NT2/D1 (cell line): ENCODE results near the gene UNG.

Experiments
- DNase-seq: peaks from one replicate; pipeline ENCODE4 v3.0.0-alpha.2; 2011; ENCODE audit warnings: low read depth, low spot score
- H3K27me3 ChIP-seq: 2 replicates; pipeline ENCODE4 v1.6.0; 2011; ENCODE audit warnings: mild to moderate bottlenecking; ENCODE audit not compliant: insufficient read length, insufficient read depth
- H3K36me3 ChIP-seq: 2 replicates; pipeline ENCODE4 v1.6.1; 2011; ENCODE audit warnings: mild to moderate bottlenecking, low read length, mixed read lengths; ENCODE audit not compliant: insufficient read depth, insufficient read length
- H3K4me1 ChIP-seq: 2 replicates; pipeline ENCODE4 v1.5.1; 2011; ENCODE audit not compliant: insufficient read depth, insufficient read length
- H3K4me3 ChIP-seq: 2 replicates; pipeline ENCODE4 v1.5.1; 2011; ENCODE audit warnings: low read depth; ENCODE audit not compliant: insufficient read length
- H3K9ac ChIP-seq: 2 replicates; pipeline ENCODE4 v1.6.0; 2011; ENCODE audit warnings: low read depth; ENCODE audit not compliant: insufficient read length
- H3K9me3 ChIP-seq: 2 replicates; pipeline ENCODE4 v1.5.1; 2011; ENCODE audit warnings: mild to moderate bottlenecking, low read length; ENCODE audit not compliant: insufficient read depth
- SUZ12 ChIP-seq: IDR thresholded peaks from 2 replicates; pipeline ENCODE4 v1.6.1; 2011; ENCODE audit not compliant: insufficient read length, insufficient read depth; ENCODE audit errors: extremely low read depth
- YY1 ChIP-seq: IDR thresholded peaks from 2 replicates; pipeline ENCODE4 v1.6.1; 2011; ENCODE audit not compliant: insufficient read length, insufficient read depth
- ZNF274 ChIP-seq: IDR thresholded peaks from 2 replicates; pipeline ENCODE4 v1.6.1; 2011; ENCODE audit warnings: mild to moderate bottlenecking, low read depth, low read length

Gene UNG

DNA sequence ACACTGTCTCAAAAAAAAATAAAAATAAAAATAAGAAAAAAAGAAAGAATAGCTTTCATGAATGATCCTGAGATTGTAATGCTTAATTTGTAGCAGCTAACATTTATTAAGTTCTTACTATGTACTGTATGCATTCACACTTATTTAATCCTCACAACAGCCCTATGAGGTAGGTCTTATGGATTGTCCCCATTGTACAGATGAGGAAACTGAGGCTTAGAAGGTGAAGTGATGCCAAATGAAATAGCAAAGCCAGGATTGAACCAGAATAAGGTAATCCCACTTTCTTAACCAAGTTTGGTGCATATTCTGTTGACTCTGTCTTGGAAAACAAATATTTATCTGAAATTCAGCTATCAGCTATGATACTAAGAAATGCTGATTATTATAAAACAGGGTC, 42.9 kb upstream of the UNG start:
- no peak overlapping the region for H3K9ac ChIP-seq
- H3K4me3 ChIP-seq, result no peak overlapping the region
- H3K9me3 ChIP-seq, result no peaks in the 10 kb centered on the region
- no peaks in the 10 kb centered on the region for H3K27me3 ChIP-seq
- H3K36me3 ChIP-seq, result peaks cover 6% of the 10 kb centered on the region
- no peaks in the 10 kb centered on the region for H3K4me1 ChIP-seq
- no peak for DNase-seq
- no peak for TF ChIP-seq ZNF274
- no peak for TF ChIP-seq SUZ12
- no peak for TF ChIP-seq YY1

DNA sequence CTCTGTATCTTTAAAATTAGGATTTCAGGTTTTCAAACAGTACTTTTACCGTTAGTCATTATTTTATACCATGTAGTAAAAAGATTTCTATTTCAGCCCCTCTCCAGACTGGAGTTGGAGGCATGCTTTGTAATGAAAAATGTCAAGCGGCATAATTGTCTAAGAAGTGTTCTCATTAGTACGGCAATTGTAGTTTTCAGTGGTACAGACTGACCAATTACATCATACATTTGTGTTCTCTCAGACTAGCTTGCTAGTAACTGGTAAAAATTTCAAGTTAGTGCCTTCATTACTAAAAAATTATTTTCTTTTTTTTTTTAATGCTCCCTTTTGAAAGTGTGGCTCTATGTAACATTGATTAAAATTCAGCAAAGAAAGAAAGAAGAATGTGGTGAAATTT, 40.5 kb upstream of the UNG start:
- Histone ChIP-seq H3K4me1 (no peaks in the 10 kb centered on the region), H3K9ac (no peak overlapping the region), H3K27me3 (no peaks in the 10 kb centered on the region), H3K4me3 (no peak overlapping the region), H3K36me3 (peaks cover 6% of the 10 kb centered on the region), H3K9me3 (no peaks in the 10 kb centered on the region)
- TF ChIP-seq YY1, result no peak
- TF ChIP-seq SUZ12, result no peak
- no peak for TF ChIP-seq ZNF274
- no peak for DNase-seq

DNA sequence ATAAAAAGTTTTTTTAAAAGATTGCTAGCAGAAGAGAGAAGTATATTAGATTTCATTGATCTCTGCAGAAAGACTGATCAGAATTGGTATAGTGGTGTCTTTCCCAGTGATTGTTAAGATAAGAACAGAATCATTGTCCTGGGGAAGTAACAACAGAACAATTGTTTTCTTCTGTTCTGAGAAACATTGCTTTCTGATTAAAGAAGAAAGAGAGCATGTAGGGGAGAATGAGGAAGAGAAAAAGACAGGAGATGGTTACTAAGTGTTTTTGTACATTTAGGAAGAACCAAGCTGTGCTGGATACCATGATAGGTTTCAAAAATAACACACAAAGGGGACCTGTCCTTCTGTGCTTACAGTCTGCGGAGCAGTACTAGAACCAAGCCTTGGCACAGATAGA, 40.0 kb upstream of the UNG start:
- no peak for DNase-seq
- Histone ChIP-seq H3K4me1 (no peaks in the 10 kb centered on the region), H3K9ac (no peak overlapping the region), H3K9me3 (no peaks in the 10 kb centered on the region), H3K36me3 (peaks cover 6% of the 10 kb centered on the region), H3K27me3 (no peaks in the 10 kb centered on the region), H3K4me3 (no peak overlapping the region)
- TF ChIP-seq YY1 (no peak), SUZ12 (no peak), ZNF274 (no peak)

DNA sequence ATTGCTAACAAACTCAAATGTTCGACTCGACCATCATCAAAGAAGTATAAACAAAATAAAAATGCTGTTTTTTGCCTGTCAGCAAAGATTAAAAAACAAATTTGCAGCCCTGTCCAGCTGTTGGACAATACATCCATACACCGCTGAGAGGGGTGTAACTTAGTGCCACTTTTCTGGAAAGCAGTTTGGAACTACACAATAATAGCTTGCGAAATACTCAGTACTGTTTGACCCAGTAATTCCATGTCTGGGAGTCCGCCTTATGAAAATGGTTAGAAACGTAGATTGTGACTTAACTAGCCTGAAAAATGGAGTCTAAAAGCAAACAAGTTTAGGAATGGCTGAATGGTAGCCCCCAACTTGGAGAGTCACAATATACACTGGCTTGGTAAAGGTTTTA, 38.6 kb upstream of the UNG start:
- peaks cover 6% of the 10 kb centered on the region; the same call in 1 of the 2 replicates for H3K9me3 ChIP-seq
- no peak for DNase-seq
- no peaks in the 10 kb centered on the region for H3K4me1 ChIP-seq
- no peak overlapping the region for H3K4me3 ChIP-seq
- H3K36me3 ChIP-seq, result peaks cover 6% of the 10 kb centered on the region
- no peaks in the 10 kb centered on the region for H3K27me3 ChIP-seq
- no peak overlapping the region for H3K9ac ChIP-seq
- no peak for TF ChIP-seq ZNF274
- no peak for TF ChIP-seq SUZ12
- TF ChIP-seq YY1, result no peak

DNA sequence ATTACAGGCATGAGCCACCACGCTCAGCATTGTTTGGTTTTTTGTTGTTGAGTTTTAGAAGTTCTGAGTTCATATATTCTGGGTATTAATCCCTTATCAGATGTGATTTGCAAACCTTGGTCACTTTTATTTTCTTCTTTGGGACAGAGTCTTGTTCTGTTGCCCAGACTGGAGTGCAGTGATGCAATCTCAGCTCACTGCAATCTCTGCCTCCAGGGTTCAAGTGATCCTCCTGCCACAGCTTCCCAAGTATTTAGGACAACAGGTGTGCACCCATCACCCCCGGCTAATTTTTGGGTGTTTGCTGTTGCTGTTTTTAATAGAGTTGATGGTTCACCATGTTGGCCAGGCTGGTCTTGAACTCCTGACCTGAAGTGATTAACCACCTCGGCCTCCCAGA, 33.3 kb upstream of the UNG start:
- no peak for DNase-seq
- H3K4me1 ChIP-seq, result no peaks in the 10 kb centered on the region
- peaks cover 6% of the 10 kb centered on the region; the same call in 1 of the 2 replicates for H3K9me3 ChIP-seq
- no peaks in the 10 kb centered on the region for H3K27me3 ChIP-seq
- no peak overlapping the region for H3K4me3 ChIP-seq
- TF ChIP-seq ZNF274 (no peak), SUZ12 (no peak), YY1 (no peak)
- H3K36me3 ChIP-seq, result peaks cover 15% of the 10 kb centered on the region
- no peak overlapping the region for H3K9ac ChIP-seq

DNA sequence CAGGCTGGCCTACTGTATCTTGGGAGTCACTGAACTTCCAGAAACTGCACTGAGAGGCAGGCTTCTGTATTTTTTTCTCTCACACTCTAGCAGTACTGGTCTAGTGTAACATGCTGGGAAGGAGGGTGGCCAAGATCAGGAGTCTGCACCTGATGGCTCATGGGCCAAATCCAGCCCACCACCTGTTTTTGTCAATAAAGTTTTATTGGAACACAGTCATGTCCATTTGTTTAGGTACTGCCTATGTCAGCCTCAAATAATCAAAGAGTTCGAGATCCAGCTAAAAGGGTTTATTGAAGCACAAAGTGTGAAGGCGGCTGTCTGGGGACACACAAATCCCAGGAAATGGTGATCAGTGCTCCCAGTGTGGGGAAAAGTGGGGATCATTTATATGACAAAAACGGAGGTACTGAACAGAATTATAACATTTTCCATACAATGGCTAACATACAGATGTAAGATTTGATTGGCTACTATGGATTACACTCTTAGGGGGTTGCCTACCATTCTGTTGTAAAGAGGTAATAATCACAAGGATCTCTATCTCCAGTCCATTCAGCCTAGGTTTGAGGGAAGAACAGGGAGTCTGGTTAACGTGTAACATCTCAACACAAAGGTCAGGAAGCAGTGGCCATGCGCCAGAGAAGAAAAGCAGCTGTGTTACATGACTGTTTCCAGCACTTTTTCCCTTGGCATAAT, 32.1 kb upstream of the UNG start:
- H3K4me3 ChIP-seq, result no peak overlapping the region
- no peak for DNase-seq
- no peak overlapping the region for H3K9ac ChIP-seq
- H3K9me3 ChIP-seq, result peaks cover 6% of the 10 kb centered on the region; the same call in 1 of the 2 replicates
- no peak for TF ChIP-seq YY1
- no peak for TF ChIP-seq SUZ12
- no peak for TF ChIP-seq ZNF274
- H3K4me1 ChIP-seq, result no peaks in the 10 kb centered on the region
- no peaks in the 10 kb centered on the region for H3K27me3 ChIP-seq
- H3K36me3 ChIP-seq, result peaks cover 15% of the 10 kb centered on the region

DNA sequence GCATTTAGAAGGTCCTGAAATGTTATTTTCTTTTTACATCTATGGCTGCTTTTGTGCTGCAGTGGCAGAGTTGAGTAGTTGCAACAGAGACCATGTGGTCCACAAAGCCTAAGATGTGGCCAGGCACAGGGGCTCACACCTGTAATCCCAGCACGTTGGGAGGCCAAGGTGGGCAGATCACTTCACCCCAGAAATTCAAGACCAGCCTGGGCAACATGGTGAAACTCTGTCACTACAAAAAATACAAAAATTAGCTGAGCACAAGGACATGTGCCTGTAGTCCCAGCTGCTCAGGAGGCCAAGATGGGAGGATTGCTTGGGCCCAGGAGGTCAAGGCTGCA, 31.6 kb upstream of the UNG start:
- no peaks in the 10 kb centered on the region for H3K27me3 ChIP-seq
- no peak for TF ChIP-seq ZNF274
- no peak for TF ChIP-seq SUZ12
- no peak for TF ChIP-seq YY1
- no peak overlapping the region for H3K4me3 ChIP-seq
- no peak overlapping the region for H3K9ac ChIP-seq
- no peaks in the 10 kb centered on the region for H3K4me1 ChIP-seq
- peaks cover 6% of the 10 kb centered on the region; the same call in 1 of the 2 replicates for H3K9me3 ChIP-seq
- no peak for DNase-seq
- peaks cover 18% of the 10 kb centered on the region for H3K36me3 ChIP-seq
